HG03571 (cell line): ENCODE results near the gene DPYSL4.
A peak's percentile ranks its signal among the peaks of the same experiment; 100 is the strongest.
"Not testable (repeated sequence)": the region's sequence is repeated elsewhere in the genome, so short reads cannot be mapped to it uniquely, and the experiment has no call there.

Experiments
- ATAC-seq: cut with Tn5 transposase; IDR thresholded peaks from one replicate; pipeline ENCODE4 v1.9.1; 2021; ENCODE audit not compliant: unreplicated experiment

DPYSL4 gene

DNA sequence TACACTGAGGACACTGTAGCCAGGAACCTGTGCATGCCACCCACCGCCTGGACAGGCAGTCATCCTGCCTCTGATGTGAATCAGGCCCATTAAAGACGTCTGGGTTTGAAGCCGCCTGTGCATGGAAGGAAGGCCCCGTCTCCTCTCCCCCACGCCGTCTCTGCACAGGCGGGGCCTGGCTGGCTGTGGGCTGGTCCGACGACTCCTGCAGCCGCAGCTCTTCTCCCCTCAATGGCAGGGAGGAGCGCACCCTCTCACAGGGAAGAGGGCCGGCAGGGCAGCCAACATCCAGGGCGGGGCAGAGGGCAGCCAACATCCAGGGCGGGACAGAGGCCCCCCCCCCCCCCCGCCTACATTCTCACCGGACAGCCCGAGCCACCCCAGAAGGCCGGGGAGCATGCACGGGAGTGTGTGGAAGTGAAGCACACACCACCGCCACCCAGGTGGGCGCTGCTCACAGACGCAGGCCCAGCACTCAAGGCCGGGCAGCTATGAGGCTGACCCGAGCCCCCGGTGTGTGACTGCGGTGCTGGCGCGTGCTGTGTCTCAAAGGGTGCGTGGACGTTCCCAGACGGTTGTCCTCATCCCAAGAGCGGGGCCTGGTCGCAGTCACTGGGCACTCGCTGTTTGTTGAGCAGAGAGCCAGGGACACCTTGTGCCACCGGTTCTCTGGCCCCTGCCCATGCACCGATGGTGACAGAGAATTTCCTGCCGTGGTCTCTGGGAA is 19.1 kb downstream of the DPYSL4 start:
- ATAC-seq, result no peak

DNA sequence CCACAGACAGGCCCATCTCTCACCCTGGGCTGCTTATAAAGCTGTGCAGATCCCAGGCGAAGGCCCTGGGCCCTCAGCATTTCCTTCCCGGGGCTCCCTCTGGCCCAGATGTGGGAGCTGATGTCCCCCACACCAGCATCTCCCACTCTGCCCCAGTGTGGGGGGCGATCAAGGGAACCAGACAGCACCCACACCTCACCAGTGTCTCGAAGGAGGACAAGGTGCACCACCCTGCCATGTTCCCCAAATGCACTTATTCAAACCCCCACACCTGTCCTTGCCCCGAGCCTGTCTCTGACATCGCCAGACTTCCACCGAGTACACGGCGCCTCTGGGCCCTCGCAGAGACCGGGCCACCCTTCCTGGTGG is 19.6 kb downstream of the DPYSL4 start:
- no peak for ATAC-seq

DNA sequence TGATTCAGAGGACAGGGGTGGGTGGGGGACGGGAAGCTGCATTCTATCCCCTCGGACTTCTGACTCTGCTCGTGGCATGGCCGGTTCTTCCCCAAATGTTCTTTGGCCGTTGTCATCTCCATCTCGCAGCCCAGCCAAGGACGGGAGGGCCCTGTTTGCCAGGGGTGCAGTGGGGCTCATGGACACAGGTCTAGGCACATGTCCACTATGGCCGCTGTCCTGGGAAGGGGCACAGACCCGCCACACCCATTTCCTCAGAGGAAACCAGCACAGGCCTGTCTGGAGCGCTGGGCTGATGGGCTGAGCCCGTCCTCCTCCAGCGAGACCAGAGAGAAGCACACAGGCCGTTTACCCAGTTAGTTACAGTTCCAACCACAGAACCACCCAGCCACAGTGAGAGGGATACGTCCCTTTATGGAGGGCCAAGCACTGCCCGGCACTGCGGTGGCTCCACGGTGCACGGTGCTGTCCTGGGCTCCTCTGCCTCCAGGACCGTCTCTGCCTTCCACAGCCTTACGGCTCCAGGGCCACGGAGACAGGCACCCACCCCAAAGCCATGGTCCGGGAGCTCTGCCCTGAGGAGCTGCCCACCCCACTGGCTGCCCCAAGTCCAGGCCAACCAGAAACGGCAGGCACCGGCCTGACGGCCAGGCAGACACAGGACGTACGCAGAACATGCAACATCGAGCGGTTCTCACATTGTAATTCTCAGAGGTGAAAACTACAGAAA is 20.2 kb downstream of the DPYSL4 start:
- ATAC-seq, result no peak

DNA sequence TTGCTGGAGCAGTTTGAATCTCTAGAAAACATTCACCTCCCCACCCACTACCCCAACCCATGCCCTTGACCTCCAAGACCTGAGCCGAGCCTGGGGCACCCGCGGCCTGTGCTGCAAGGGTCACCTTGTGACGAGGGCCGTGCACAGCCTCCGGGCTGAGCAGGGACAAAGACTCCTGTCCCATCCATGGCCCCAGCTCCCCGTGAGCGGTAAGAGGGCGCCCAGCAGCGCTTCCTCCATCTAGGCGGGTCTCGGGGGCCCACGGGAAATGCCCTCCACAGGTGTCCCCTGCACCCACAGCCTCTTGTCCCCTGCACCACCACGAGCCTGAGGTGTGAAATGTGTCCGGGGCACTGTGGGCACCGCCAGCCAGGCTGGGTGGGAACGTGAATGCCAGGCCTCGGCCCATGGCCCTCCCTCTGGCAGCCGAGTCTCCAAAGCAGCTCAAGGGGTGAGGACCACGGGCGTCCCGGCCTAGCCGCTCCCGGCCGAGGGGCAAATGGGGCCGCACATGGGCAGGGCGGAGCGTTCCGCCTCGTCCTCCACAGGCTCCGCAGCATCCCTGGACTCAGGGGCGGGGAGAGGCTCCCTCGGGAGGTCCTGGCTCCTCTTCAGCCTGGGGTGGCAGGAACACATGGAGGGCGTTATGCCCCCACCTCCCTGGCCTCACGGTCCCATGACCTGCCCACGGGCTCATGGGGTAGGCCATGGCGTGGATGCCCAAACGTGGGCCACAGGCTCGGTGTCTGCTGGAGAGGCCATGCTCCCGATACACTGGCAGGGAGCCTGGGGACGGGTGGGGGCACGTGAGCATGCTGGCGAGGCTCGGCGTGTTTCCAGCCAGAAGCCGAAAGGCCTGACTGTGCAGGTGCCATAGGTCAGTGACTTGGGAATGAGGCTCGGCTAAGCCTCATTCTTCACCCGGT is 21.1 kb downstream of the DPYSL4 start:
- ATAC-seq, result no peak

DNA sequence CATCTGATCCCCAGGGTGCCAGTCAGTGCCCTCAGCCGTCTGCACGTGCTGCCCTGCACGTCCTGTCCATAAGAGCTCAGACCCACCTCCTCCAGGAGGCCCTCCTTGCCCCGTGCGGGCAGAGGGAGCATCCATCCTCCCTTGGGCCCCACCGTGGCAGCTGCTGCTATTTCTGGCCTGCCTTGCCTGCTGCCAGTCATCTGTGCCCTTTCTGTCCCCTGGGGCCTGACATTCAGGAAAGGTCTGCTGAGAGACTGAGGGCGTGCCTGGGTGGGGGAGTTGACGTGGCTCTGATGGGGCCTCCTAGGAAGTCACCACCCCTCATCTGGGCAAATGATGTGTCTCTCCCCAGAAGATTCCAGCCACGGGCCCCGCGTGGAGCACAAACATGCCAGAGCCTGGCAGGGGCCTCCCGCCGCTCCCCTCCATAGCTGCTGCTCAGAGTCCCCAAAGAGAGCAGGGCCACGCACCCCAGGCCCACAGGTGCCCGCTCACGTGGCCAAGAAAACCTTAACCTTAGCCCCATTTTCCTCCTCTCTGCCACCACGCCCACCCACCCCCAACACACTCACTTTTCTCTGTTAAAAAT is 21.8 kb downstream of the DPYSL4 start:
- no peak for ATAC-seq

DNA sequence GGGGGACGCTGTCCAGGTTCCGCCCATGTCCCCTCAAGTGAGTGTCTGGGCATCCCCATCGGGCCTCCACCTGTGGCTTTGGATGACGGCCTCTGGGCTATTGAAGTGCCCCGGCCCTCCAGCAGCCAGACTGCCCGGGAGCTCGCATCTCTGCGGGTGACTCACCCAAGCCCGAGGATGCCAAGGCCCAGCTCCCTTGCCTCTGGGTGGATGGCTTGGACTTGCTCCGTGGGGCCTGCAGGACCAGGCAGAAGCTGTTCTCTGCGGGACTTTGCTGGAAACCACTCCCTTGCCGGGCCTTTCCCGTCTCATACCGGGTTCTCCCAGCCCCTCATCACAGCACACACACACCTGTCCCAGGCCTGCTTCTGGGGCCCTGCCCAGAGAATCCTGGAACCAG is 22.4 kb downstream of the DPYSL4 start:
- no peak for ATAC-seq

DNA sequence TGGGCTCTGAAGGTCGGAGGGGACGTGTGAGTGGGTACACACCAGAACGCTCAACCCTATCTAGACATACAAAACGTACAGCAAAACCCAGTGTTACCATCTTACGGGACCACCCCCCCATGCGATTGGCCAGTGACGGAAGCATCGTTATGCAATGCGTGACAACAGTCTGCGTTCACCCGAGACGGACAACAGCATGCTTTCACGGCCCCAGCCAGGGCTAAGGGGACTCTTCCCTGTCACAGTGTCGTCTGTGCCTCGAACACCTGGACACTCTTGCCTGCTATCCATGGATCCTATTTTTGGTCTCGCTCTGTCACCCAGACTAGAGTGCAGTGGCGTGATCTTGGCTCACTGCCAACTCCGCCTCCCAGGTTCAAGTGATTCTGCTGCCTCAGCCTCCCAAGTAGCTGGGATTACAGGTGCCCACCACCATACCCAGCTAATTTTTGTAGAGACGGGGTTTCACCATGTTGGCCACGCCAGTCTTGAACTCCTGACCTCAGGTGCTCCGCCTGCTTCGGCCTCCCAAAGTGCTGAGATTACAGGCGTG is 23.3 kb downstream of the DPYSL4 start:
- no peak for ATAC-seq

DNA sequence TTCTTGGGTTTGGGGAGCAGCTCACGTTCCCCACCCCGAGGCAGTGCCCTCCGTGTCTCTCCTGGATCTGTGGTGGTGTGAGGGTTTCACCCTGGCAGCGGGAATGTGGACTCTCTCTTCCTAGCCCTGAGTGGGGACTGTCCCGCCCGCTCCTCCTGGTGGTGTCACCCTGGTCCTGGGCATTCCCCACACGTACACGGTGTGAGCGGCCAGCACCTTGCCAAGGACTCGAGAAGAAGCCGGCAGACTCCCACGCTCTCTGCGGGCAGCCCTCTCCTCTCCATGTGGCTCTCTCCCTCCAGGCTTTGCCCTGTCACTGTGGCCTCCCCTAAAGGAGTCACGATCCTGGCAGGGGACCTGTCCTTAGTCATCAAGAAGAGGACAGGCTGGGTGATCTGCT is 24.0 kb downstream of the DPYSL4 start:
- no peak for ATAC-seq

DNA sequence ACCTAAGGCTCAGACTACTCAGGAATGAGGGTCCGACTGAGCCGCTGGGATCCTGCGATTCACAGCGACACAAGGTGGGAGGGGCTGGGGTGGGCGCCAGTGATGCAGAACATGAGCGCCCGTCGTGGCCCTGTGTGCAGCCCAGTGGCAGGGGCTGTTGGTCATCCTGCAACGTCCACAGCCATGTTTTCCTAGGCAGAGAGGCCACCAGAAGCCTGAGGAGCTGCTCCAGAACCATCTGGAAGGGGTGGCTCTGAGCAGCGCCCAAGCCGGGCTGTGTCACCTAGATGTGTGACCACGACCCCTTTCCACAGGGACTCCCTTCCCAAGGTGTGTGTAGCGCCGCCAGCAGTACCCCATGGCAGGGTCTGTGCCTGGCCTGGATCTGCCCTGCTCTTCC is 24.5 kb downstream of the DPYSL4 start:
- no peak for ATAC-seq

DNA sequence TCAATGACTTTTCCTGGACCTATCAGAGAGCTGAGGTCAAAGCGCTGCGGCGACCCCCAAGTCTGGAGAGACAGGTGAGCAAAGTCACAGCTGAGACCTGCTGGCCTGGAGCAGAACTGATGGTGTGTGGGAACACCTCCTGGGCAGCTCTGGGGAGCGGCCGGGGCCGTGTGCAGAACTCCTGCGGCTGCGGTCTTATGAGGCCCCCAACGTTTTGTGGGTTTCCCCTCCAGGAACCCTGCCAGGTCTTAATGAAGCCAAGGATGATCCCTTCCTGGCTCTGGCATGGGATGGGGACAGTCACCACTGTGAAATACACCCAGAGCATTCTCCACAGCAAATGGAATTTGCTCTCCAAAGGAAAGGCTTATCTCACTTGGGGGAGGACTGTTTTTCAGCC is 26.1 kb downstream of the DPYSL4 start:
- ATAC-seq, result no peak

DNA sequence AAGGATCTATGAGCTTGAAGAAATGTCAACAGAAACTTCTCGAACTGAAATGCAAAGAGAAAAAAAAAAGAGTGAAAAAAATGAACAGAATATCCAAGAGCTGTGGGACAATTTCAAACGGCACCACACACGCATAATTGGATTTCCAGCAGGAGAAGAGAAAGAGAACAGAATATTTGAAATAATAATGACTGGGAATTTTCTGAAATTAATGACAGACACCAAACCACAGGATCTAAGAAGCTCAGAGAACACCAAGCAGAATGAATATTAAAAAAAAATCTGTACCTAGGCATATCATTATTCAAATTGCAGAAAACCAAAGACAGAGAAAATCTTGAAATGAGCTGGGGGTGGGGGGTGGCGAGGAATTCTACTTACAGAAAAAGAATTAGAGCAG is 27.2 kb downstream of the DPYSL4 start:
- ATAC-seq, result no peak

DNA sequence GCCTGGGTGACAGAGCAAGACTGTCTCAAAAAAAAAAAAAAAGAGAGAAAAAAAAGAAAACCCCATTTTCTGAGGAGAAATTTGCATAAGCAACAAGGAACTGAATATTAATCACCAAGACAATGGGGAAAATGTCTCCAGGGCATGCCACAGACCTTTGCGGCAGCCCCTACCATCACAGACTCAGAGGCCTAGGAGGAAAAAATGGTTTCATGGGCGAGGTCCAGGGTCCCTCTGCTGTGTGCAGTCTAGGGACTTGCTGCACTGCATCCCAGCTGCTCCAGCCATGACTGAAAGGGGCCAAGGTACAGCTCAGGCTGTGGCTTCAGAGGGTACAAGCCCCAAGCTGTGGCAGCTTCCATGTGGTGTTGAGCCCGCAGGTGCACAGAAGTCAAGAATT is 29.7 kb downstream of the DPYSL4 start:
- not testable (repeated sequence) for ATAC-seq

DNA sequence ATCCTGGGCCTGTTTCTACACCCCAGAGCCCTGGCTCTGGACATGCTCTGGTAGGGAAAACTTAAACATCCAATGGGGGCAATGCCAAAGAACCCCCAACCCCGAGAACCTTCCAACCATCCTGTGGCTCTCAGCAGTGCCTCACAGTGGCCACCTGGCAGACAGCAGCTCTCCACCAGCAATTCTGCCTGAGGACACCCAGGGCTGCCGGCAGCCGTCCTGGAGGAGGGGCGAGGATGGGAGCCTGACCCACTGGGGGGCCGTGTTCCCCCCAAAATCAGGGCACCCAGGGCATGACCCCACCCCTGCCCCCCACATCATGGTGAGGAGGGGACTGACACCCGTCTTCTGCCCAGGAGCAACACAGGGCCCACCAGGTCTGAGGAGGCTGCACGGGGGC is 32.7 kb downstream of the DPYSL4 start:
- no peak for ATAC-seq

DNA sequence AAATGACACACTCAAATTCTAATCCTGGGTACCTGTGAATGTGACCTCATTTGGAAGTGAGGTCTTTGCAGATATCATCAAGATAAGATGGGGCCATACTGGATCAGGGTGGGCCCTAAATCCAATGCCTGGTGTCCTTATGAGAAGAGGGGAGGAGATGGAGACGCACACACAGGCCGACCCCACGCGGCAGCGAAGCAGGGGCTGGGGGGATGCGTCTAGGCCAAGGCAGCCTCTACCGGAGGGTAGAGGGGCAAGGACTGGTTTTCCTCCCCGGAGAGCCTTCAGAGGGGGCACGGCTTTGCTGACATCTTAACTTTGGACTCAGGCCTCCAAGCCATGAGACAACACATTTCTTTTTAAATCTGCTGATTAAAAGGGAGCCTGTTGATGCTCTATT is 33.3 kb downstream of the DPYSL4 start:
- ATAC-seq, result no peak

DNA sequence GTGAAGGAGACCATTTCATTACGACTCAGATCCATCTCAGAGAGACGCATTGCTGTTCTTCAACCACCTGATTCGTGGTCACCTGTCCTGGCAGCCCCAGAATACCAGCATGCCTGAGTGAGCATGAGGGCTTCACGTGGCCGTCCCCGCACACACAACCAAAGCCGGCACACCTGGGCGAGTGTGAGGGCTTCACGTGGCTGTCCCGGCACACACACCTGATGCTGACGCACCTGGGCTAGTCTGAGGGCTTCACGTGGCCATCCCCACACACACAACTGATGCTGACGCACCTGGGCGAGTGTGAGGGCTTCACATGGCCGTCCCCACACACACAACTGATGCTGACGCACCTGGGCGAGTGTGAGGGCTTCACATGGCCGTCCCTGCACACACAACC is 34.2 kb downstream of the DPYSL4 start:
- not testable (repeated sequence) for ATAC-seq

DNA sequence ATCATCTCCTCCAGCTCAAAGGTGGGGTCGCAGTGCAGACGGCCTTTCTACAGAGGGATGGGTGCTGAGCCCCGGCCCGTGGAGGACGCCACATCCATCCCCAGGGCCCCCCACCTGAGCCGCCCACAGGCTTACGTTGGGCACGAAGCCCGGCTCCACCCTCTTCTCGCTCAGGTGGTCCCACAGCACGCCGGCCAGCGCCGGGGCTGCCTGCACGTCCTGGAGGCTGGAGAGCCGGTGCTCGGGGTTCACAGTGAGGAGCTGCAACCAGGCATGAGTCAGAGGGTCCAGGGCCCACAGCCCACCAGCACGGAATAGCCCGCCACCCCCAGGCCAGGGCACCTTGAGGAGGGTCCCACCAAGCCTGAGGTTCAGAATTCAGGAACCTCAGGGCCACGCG is 36.0 kb downstream of the DPYSL4 start:
- ATAC-seq, result no peak

DNA sequence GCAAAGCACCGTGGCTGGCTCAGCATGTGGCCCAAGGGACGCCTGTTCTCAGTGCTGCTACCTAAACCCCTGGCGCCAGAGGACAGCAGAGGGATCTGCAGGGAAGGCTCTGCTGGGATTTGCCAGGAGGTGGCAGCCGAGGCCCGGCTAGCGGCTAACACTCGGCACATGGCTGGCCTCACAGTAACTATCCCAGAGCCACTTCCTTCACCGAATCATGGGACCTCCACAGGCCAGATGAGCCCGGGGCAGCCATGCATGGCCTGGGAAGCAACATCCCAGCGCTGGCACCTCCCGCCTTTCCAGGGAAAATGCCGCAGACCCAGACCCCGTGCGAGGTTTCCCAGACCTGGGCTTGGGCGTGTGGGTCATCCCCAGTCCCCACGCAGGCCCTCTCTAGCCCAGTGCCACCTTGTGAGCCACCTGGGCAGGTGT is 36.4 kb downstream of the DPYSL4 start:
- peak; percentile 60 for ATAC-seq

DNA sequence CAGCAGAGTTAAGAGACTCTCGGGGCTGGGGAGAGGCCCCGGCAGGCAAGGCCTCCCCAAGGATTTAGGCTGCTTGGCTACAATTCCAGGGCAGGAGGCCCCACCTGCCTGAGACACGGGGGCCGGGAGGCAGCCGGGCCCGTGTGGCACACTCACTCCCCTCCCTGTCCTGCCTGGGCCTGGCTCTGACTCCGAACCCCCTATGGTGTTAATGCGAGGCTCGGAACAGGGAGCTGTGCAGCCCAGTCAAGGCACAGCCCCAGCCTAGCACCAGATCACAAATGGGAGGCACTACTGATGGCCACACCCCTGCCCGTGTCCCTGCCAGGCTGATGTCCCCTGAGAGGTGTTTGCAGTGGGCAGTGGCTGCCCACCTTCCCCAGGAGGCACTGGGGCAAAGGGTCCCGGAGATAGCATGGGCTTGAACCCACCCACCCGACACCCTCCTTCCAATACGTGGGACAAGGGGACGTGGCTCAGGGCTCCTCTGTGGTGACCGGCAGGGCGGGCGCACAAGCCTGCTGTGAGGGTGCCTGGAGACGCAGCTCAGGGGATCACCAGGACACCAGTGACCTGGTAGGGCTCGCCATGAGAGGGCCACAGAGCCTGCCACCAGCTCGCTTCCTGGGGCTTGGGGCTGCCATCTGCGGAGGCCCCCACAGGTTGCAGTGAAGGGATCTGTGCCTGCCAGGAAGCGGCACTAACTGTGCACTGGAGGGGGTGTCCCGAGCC is 37.0 kb downstream of the DPYSL4 start:
- ATAC-seq, result no peak

DNA sequence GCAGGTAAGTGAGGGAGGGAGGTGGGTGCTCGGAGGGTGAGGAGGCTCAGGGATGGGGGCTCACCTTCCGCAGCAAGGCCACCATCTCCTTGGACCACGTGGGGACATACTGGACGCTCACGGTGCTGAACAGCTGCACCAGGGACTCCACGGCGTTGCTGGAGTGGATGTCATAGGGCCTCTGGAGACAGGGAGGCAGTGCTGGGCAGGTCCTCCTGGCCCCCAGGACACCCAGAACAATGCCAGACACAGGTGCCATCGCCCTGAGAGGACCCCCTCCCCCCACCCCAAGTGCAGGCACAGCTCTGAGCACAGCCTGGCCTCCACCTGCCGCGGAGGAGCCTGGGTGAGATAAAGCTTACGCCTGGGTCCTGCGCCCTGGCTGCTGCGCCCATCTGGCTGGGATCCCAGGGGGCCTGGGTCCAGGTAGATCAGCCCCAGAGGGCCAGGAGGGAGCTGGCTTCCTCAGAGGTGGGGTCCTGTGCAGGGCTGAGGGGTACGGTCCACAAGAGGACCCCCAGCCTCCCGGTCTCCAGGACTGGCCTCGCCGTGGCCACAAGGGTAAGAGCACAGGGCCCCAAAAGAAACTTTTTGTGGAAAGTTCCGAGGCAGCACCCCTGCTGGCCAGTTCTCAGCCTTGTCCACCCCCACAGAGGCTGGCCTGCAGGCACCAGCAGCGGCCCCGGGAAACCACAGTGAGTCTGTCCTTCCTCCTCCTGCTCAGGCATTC is 37.8 kb downstream of the DPYSL4 start:
- no peak for ATAC-seq
